ENCODE results near the gene NAPA.

The NAPA gene

DNA sequence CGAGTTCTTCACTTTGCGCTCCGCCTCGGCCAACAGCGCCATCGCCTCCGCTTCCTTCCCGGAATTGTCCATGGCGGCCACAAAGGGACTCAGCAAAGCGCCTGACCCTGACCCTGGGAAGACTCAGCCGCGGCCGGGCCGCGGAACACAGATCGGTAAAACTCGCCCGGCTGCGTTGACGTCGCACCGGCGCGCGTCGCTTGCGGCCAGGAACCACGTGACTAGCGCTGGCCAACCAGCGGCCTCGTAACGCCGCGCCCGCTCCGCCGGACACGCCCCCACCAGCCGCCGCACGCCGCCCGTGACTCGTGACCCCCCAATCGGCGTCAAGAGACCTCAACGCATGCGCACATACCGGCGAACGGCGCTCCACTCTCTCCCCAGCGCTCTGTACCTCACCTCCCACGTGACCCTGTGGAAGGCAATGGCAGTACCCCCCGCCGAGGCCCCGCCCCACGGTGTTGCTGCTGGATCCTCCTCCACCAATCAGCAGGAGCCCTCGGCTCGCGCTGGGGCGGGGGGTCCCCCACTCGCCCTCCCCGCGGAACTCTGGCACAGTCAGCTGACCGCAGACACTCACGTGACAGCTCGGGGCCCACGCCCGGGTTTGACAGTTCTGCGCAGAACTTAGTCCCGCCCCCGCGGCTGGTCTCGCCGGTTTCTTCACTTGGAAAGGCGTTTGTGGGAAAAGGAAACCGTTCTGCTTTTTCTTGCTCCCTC lies at the start of gene NAPA:
Gene NAPA (minus strand): TSS at position 195 of the 720 bp plus-strand sequence. CDS start 123 bp downstream, at position 72.
- peak; percentile 100 for DNase-seq
- Mint-ChIP-seq H3K27me3 (no peaks in the 10 kb centered on the region), H3K4me3 (peak within 1 kb of the TSS; percentile 98), H3K36me3 (ENCODE audit: low read depth) (peaks cover 20% of the 10 kb centered on the region), H3K4me1 (ENCODE audit: low read depth) (peaks cover 83% of the 10 kb centered on the region), H3K9me3 (no peaks in the 10 kb centered on the region), H3K27ac (peak within 1 kb of the TSS; percentile 99)

DNA sequence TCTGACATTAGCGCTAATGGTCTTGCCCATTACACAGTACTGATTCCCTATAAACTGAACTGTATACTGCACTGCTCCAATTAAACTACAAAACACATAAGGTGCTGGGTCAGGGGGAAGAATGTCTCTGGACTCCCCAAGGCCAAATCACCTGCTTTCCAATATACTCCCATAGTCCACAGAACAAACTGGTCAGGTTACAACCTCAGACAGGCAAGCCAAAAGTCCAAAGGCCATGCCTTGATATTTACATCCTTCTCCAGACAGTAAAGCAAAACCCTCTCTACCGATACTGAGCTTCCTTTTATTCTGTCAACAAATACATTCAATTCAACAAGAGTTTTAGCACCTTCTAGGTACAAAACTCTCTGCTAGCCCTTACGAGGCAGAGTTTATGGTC lies 49.2 kb upstream of the NAPA start:
- H3K9me3 Mint-ChIP-seq = no peaks in the 10 kb centered on the region
- H3K4me3 Mint-ChIP-seq = no peak overlapping the region
- no peaks in the 10 kb centered on the region for H3K36me3 Mint-ChIP-seq (ENCODE audit: low read depth)
- no peak overlapping the region for H3K27ac Mint-ChIP-seq
- no peaks in the 10 kb centered on the region for H3K4me1 Mint-ChIP-seq (ENCODE audit: low read depth)
- no peak for DNase-seq
- no peaks in the 10 kb centered on the region for H3K27me3 Mint-ChIP-seq

DNA sequence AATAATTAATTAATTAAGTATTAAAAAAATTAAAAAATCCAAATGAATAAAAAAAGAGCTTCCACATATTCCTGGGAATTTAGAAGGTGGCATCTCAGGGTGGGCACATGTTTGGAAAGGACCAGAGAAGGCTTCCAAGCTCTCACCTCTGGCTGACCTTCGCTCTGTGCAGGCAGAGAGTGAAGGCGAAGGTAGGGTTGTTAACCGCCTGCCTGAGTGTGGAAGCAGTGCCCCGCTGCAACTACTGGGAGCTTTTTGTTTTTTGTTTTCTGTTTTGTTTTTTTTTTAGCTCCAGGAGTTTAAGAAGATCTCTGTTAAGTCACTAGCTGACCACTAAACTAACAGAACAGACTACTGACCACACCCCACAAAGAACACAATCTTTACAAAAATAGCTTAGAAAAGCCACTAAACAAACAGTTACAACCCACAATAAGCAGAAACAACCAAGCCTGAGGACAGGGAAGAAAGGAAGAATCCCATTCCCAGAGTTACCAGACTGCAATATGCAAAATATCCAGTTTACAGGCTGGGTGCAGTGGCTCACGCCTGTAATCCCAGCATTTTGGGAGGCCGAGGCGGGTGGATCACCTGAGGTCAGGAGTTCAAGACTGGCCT lies 46.7 kb upstream of the NAPA start:
- H3K36me3 Mint-ChIP-seq (ENCODE audit: low read depth) = no peaks in the 10 kb centered on the region
- DNase-seq = no peak
- H3K27me3 Mint-ChIP-seq = no peaks in the 10 kb centered on the region
- H3K4me3 Mint-ChIP-seq = no peak overlapping the region
- no peaks in the 10 kb centered on the region for H3K9me3 Mint-ChIP-seq
- H3K27ac Mint-ChIP-seq = no peak overlapping the region
- H3K4me1 Mint-ChIP-seq (ENCODE audit: low read depth) = no peaks in the 10 kb centered on the region

DNA sequence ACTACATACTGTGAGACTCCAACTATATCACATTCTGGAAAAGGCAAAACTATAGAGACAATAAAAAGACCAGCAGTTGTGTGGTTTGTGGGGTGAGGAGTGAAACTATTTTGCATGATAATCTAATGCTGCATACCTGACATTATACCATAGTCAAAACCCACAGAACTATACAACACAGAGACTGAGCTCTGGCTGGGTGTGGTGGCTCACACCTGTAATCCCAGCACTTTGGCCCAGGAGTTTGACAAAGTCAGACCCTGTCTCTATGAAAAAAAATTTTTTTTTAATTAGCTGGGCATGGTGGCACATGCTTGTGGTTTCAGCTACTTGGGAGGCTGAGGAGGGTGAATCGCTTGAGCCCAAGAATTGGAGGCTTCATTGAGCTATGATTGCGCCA lies 46.1 kb upstream of the NAPA start:
- Mint-ChIP-seq H3K4me3 (no peak overlapping the region), H3K27me3 (no peaks in the 10 kb centered on the region), H3K27ac (no peak overlapping the region), H3K9me3 (no peaks in the 10 kb centered on the region), H3K36me3 (ENCODE audit: low read depth) (no peaks in the 10 kb centered on the region), H3K4me1 (ENCODE audit: low read depth) (no peaks in the 10 kb centered on the region)
- no peak for DNase-seq

DNA sequence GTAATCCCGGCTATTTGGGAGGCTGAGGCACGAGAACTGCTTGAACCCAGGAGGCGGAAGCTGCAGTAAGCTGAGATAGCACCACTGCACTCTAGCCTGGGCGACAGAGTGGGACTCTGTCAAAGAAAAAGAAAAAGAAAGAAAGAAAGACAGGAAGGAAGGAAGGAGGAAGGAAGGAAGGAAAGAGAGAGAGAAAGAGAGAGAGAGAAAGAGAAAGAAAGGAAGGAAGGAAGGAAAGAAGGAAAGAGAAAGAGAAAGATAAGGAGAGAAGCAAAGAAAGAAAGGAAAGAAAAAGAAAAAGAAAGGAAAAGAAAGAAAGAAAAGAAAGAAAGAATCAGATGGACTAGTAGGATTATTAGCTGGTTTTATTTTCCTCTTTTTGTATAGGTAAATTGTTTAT lies 35.3 kb upstream of the NAPA start:
- no peak overlapping the region for H3K4me3 Mint-ChIP-seq
- no peaks in the 10 kb centered on the region for H3K4me1 Mint-ChIP-seq (ENCODE audit: low read depth)
- H3K9me3 Mint-ChIP-seq = no peaks in the 10 kb centered on the region
- no peak for DNase-seq
- no peak overlapping the region for H3K27ac Mint-ChIP-seq
- H3K36me3 Mint-ChIP-seq (ENCODE audit: low read depth) = no peaks in the 10 kb centered on the region
- peaks cover 3% of the 10 kb centered on the region for H3K27me3 Mint-ChIP-seq

DNA sequence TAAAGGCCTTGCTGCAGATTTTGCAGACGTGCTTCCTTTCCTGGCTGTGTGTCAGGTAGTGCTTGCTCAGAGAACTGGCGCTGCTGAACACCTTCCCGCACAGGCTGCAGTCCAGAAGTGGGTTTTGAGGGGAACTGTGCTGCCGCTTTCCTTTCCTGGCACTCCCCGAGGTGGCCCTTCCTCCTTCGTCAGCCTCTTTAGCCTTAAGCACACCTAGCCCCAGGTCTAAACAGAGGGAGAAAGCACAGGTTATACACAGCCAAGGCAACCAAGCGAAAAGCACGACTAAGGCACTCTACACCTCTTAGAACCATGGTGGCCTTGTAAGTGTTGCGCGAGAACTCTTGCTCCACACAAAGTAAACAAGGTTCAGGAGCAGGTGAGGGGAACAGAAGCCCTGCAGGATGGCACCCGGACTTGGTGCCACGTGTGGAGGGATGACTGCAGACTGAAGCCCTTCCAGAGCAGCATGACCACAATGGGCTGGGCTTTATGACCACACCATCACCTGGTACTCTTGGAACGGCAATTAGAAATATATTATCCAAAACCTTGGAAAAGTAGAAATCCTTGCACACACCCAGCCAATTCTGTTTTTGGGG lies 34.5 kb upstream of the NAPA start:
- H3K9me3 Mint-ChIP-seq = no peaks in the 10 kb centered on the region
- H3K27ac Mint-ChIP-seq = no peak overlapping the region
- H3K4me3 Mint-ChIP-seq = no peak overlapping the region
- H3K27me3 Mint-ChIP-seq = peaks cover 7% of the 10 kb centered on the region
- no peaks in the 10 kb centered on the region for H3K36me3 Mint-ChIP-seq (ENCODE audit: low read depth)
- no peak for DNase-seq
- peaks cover 2% of the 10 kb centered on the region for H3K4me1 Mint-ChIP-seq (ENCODE audit: low read depth)

DNA sequence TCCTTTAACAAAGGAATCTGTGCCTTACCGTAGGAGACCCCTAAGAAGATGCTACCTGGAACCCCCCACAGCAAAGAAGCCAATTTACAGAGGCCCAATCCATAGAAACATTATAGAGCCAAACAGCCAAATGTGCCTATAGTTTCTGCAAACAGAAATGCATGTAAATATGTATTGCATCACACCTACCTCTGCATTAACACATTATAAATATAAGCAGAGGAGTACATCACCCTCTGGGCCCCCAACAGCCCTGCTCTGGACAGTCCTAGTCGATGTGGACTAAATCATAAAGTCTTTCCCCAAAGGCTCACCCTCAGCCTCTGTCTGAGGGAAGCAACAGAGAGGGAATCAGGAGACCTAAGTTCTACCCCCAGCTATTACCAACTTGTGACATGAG lies 32.3 kb upstream of the NAPA start:
- Mint-ChIP-seq H3K9me3 (no peaks in the 10 kb centered on the region), H3K27me3 (peaks cover 14% of the 10 kb centered on the region), H3K4me3 (no peak overlapping the region), H3K27ac (no peak overlapping the region), H3K4me1 (ENCODE audit: low read depth) (peaks cover 4% of the 10 kb centered on the region), H3K36me3 (ENCODE audit: low read depth) (no peaks in the 10 kb centered on the region)
- DNase-seq = no peak

DNA sequence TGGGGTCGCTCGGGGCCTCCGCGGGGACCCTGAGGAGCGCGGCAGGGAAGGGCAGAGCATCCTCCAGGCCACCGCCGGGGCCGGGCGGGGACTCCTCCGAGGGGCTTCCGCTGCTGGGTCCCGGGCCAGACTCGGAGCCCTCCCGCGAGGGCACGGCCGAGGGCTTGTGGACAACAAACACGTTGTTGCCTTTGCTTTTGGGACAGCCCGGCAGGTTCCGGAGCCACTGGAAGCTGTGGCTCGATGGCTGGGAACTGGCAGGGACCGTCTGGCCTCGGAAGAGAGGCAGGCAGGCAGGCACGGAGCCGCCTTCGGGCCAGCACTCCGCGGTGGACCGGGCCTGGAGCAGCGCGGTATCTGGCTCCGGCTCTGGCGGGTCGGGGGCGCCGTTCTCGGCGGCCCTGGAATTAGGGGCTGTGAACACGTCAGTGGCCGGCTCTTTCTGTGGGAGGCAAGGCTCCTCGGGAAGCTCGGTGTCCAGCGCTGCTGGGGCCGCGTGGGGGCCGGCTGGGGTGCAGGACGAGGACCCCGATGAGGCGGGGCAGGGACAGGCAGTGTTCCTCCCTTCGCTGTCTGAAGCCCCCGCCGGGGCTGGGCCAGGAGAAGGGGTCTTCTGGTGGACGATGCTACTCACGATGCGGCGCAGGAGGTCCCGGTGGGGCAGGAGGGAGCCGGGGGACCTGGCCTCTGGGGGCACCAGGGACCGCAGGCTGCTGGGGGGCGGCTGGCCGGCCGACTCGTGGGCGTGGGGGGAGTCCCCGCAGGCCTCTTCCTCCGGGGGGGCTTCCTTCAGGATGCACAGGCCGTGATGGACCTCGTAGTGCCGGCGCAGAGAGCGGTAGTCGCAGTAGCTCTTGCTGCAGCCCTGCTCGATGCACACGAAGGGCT lies 30.4 kb upstream of the NAPA start:
- Mint-ChIP-seq H3K27ac (no peak overlapping the region), H3K4me3 (peak overlapping the region; percentile 23), H3K36me3 (ENCODE audit: low read depth) (no peaks in the 10 kb centered on the region), H3K4me1 (ENCODE audit: low read depth) (peaks cover 18% of the 10 kb centered on the region), H3K9me3 (no peaks in the 10 kb centered on the region), H3K27me3 (peaks cover 14% of the 10 kb centered on the region)
- no peak for DNase-seq

DNA sequence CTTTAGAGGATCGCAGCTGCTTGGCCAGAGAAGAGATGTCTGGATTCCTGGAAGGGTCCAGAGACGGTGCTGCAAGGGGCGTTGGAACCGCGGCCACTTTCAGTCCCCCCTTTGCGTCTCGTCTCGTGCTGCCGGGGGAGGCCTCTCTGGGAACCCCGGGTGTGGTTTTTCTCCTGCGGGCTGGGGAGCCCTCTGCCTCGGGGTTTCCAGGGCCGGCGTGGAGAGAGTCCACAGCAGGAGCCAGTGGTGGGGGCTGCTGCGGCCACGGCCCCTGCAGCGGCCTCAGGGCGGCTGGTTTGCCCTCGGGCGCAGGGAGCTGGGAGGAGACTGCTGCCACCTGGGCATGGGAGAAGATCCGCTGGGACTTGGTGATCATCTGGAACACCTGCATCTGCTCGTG lies 29.6 kb upstream of the NAPA start:
- Mint-ChIP-seq H3K4me1 (ENCODE audit: low read depth) (peaks cover 22% of the 10 kb centered on the region), H3K27me3 (peaks cover 14% of the 10 kb centered on the region), H3K36me3 (ENCODE audit: low read depth) (no peaks in the 10 kb centered on the region), H3K4me3 (no peak overlapping the region), H3K9me3 (no peaks in the 10 kb centered on the region), H3K27ac (no peak overlapping the region)
- no peak for DNase-seq

DNA sequence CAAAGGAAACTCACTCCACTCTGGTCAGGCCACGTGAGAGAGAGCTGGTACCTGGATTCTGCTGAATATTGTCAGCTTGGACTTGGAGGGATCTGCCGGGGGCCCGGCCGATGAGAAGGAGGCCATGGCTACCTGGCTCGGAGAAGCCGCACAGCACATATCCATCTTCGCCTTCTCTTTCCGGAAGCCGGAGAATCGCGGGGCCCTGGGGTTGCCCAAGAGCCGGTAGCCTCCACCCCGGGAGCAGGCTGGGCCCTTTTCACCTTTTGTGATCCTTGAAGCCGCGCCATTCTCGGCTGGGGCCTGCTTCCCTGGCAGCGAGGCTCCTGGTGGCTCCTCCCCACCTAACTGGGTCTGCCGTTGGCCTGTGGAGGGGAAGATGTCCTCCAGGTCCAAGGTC lies 29.2 kb upstream of the NAPA start:
- H3K36me3 Mint-ChIP-seq (ENCODE audit: low read depth) = no peaks in the 10 kb centered on the region
- DNase-seq = no peak
- H3K9me3 Mint-ChIP-seq = no peaks in the 10 kb centered on the region
- H3K27me3 Mint-ChIP-seq = peaks cover 14% of the 10 kb centered on the region
- H3K4me3 Mint-ChIP-seq = no peak overlapping the region
- H3K27ac Mint-ChIP-seq = no peak overlapping the region
- H3K4me1 Mint-ChIP-seq (ENCODE audit: low read depth) = peaks cover 22% of the 10 kb centered on the region

DNA sequence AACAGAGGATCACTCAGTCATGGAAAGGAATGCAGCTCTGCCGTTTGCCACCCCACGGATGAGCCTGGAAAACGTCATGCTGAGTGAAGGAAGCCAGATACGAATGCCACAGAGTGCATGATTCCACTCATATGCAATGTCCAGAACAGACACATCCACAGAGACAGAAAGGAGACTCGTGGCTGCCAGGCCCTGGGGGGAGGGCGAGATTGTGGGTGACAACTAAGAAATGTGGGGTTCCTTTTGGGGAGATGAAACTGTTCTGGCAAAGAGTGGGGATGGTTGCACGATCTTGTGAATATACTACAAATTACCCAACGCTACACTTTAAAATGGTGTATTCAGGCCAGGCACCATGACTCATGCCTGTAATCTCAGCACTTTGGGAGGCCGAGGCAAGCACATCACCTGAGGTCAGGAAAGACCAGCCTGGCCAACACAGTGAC lies 27.2 kb upstream of the NAPA start:
- Mint-ChIP-seq H3K9me3 (no peaks in the 10 kb centered on the region), H3K36me3 (ENCODE audit: low read depth) (no peaks in the 10 kb centered on the region), H3K27ac (peak overlapping the region; percentile 24), H3K27me3 (peaks cover 14% of the 10 kb centered on the region), H3K4me3 (no peak overlapping the region), H3K4me1 (ENCODE audit: low read depth) (peaks cover 22% of the 10 kb centered on the region)
- DNase-seq = no peak

DNA sequence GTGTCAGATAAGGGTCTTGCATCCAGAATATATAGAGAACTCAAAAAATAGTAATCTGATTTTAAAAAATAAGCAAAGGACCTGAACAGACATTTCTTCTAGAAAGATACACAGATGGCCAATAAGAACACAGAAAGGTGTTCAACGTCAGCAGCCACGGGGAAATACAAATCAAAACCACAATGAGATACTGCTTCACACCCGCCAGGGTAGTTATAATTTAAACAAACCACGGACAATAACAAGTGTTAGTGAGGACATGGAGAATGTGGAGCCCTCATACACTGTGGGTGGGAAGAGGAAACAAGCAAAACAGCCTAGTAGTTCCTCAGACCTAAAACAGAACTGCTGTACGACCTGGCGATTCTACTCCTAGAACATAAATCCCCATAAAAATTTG lies 26.7 kb upstream of the NAPA start:
- Mint-ChIP-seq H3K27me3 (peaks cover 14% of the 10 kb centered on the region), H3K4me1 (ENCODE audit: low read depth) (peaks cover 22% of the 10 kb centered on the region), H3K4me3 (no peak overlapping the region), H3K36me3 (ENCODE audit: low read depth) (no peaks in the 10 kb centered on the region), H3K27ac (peak overlapping the region; percentile 24), H3K9me3 (no peaks in the 10 kb centered on the region)
- DNase-seq = no peak

DNA sequence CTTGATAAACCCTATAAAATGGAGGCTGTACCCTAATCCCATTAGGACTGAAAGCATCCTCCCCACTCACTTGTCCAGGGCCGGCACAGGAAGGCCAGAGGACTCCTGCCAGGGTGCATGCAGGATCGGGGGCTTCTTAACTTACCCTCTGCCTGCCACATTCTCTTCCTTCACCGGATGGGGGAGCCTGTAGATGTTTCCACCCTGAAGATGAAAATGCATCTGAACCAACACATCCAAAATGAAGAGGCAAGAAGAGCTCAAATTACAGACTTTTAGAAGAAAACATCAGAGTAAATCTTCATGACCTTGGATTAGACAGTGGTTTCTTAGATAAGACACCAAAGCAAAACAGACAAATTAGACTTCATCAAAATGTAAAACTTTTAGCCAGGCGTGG lies 25.9 kb upstream of the NAPA start:
- DNase-seq = no peak
- H3K27ac Mint-ChIP-seq = no peak overlapping the region
- H3K4me3 Mint-ChIP-seq = no peak overlapping the region

DNA sequence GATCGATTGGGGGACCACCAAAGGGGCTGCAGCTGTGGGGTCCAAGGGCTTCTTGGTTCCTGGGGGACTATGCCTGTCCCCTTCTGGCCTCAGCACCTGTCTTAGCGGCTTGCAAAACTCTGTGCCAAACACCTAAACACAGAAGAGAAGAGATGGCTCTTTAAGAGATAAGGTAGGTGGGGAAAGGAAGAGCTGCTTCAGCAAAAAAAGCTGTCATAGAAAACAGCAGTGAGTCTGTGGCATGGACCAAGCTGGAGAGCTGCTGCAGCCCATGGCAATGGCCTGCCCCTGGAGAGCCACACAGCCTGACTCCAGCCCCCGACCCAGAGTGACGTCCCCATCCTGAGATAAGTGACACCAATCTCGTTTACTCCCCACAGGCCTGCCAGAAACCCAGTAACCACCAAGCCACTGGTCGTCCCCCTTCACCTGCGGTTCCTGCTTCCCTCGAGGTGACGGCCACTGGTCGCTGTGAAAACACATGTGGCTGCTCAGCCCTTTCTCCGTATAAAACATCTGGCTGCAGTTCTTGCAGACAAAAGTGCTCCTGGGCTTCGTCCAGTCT lies 25.0 kb upstream of the NAPA start:
- no peak for DNase-seq
- H3K27me3 Mint-ChIP-seq = peaks cover 11% of the 10 kb centered on the region
- H3K36me3 Mint-ChIP-seq (ENCODE audit: low read depth) = no peaks in the 10 kb centered on the region
- peak overlapping the region; percentile 36 for H3K27ac Mint-ChIP-seq
- H3K9me3 Mint-ChIP-seq = no peaks in the 10 kb centered on the region
- H3K4me3 Mint-ChIP-seq = no peak overlapping the region
- peaks cover 22% of the 10 kb centered on the region for H3K4me1 Mint-ChIP-seq (ENCODE audit: low read depth)

More for the DNA sequence above, 25.9 kb upstream of the NAPA start:
- Mint-ChIP-seq H3K27me3 (peaks cover 12% of the 10 kb centered on the region), H3K9me3 (no peaks in the 10 kb centered on the region), H3K4me1 (ENCODE audit: low read depth) (peaks cover 22% of the 10 kb centered on the region), H3K36me3 (ENCODE audit: low read depth) (no peaks in the 10 kb centered on the region)

Measured in activated T-cell treated with anti-CD3 and anti-CD28 coated beads, Interleukin-2, amount 50 U/mL, for 24 hours (primary cell).